ENCODE measurements around the gene NMNAT2. TPM values are rescaled to one million over a fixed set of nuclear protein-coding genes. Genes with fewer than 3 reads are reported as not detected.

NMNAT2 gene
- polyA plus RNA-seq, 3 donors, result 0.22 to 0.43 TPM; not detected in 1

- Mint-ChIP-seq H3K27ac (no peak overlapping the region), H3K4me3 (no peak overlapping the region), H3K4me1 (peaks cover 1% of the 10 kb centered on the region), H3K36me3 (no peaks in the 10 kb centered on the region), H3K9me3 (peaks cover 0 to 6% (median 3%) of the 10 kb centered on the region in 7 donors), H3K27me3 (ENCODE audit: low read depth in 3 of 3) (peaks cover 1 to 20% (median 16%) of the 10 kb centered on the region in 3 donors)
- Histone ChIP-seq H3K4me3 (replicated peaks in 1 of 3; ENCODE audit: low read depth in 2 of 3, low read length in 3 of 3) (no peak overlapping the region), H3K4me2 (replicated peaks; ENCODE audit: extremely low read depth, low read length, poor library complexity, severe bottlenecking) (no peak overlapping the region), H3K36me3 (replicated peaks in 1 of 2; ENCODE audit: control insufficient read depth in 1 of 2, insufficient read depth in 2 of 2, low read length in 2 of 2) (no peaks in the 10 kb centered on the region), H3K27ac (ENCODE audit: low read depth in 1 of 2, low read length in 2 of 2) (no peak overlapping the region), H4K20me1 (ENCODE audit: insufficient read depth, low read length) (no peaks in the 10 kb centered on the region), H2AFZ (ENCODE audit: insufficient read depth, low read depth, low read length, poor library complexity, severe bottlenecking) (no peak overlapping the region), H3K4me1 (ENCODE audit: control insufficient read depth in 1 of 2, insufficient read depth in 2 of 2, low read length in 2 of 2) (peaks cover 0 to 2% of the 10 kb centered on the region in 2 donors), H3K27me3 (ENCODE audit: control insufficient read depth in 2 of 2, insufficient read depth in 2 of 2, low read length in 2 of 2) (peaks cover 10% of the 10 kb centered on the region in 2 donors), H3K9ac (ENCODE audit: insufficient read depth, low read length, poor library complexity, severe bottlenecking) (no peak overlapping the region), H3K9me3 (replicated peaks in 1 of 2; ENCODE audit: control insufficient read depth in 1 of 2, insufficient read depth in 1 of 2, low read length in 2 of 2) (no peaks in the 10 kb centered on the region), H3K79me2 (ENCODE audit: insufficient read depth, low read length) (no peaks in the 10 kb centered on the region)
- TF ChIP-seq CTCF (IDR thresholded peaks at IDR 0.05), result no peak
- WGBS (ENCODE audit: insufficient coverage), result 90% methylated on average over 1 of the region's 2 CpGs
- no peak for DNase-seq
- intact Hi-C loops (cut with micrococcal nuclease), result no loop called here
These were observed 42.8 kb downstream of the NMNAT2 start for GRCh38 chr1:183375381-183375780.

- peaks cover 0 to 6% (median 3%) of the 10 kb centered on the region in 7 donors for H3K9me3 Mint-ChIP-seq
- Histone ChIP-seq H4K20me1 (ENCODE audit: insufficient read depth, low read length) (no peaks in the 10 kb centered on the region), H3K9ac (ENCODE audit: insufficient read depth, low read length, poor library complexity, severe bottlenecking) (no peak overlapping the region), H3K4me3 (replicated peaks in 1 of 3; ENCODE audit: low read depth in 2 of 3, low read length in 3 of 3) (no peak overlapping the region), H3K4me2 (replicated peaks; ENCODE audit: extremely low read depth, low read length, poor library complexity, severe bottlenecking) (no peak overlapping the region), H3K27me3 (ENCODE audit: control insufficient read depth in 2 of 2, insufficient read depth in 2 of 2, low read length in 2 of 2) (peaks cover 9 to 10% of the 10 kb centered on the region in 2 donors), H3K79me2 (ENCODE audit: insufficient read depth, low read length) (no peaks in the 10 kb centered on the region), H3K36me3 (replicated peaks in 1 of 2; ENCODE audit: control insufficient read depth in 1 of 2, insufficient read depth in 2 of 2, low read length in 2 of 2) (no peaks in the 10 kb centered on the region), H3K9me3 (replicated peaks in 1 of 2; ENCODE audit: control insufficient read depth in 1 of 2, insufficient read depth in 1 of 2, low read length in 2 of 2) (no peaks in the 10 kb centered on the region), H2AFZ (ENCODE audit: insufficient read depth, low read depth, low read length, poor library complexity, severe bottlenecking) (no peak overlapping the region), H3K4me1 (ENCODE audit: control insufficient read depth in 1 of 2, insufficient read depth in 2 of 2, low read length in 2 of 2) (peaks cover 0 to 4% of the 10 kb centered on the region in 2 donors), H3K27ac (ENCODE audit: low read depth in 1 of 2, low read length in 2 of 2) (no peak overlapping the region)
- no peak for DNase-seq
- peaks cover 4% of the 10 kb centered on the region for H3K4me1 Mint-ChIP-seq
- peaks cover 1 to 22% (median 18%) of the 10 kb centered on the region in 3 donors for H3K27me3 Mint-ChIP-seq (ENCODE audit: low read depth in 3 of 3)
- no peak for TF ChIP-seq CTCF (IDR thresholded peaks at IDR 0.05)
- 87% methylated on average over 2 of the region's 2 CpGs for WGBS (ENCODE audit: insufficient coverage)
- intact Hi-C loops (cut with micrococcal nuclease), result no loop called here
- H3K36me3 Mint-ChIP-seq, result no peaks in the 10 kb centered on the region
- no peak overlapping the region for H3K4me3 Mint-ChIP-seq
- no peak overlapping the region for H3K27ac Mint-ChIP-seq
These were observed 43.4 kb downstream of the NMNAT2 start for GRCh38 chr1:183374825-183375224.

Data from CD14-positive monocyte (primary cell).